Activated CD8-positive, alpha-beta memory T cell treated with anti-CD3 and anti-CD28 coated beads for 36 hours (primary cell): ENCODE data around the gene ADAM12. TPM values are rescaled to one million over a fixed set of nuclear protein-coding genes. Genes with fewer than 3 reads are reported as not detected.

Experiments used
- CTCF ChIA-PET: fragments of 350-600 bp; sonication (Branson Sonifier 250); formaldehyde crosslinking; loops from one replicate; lab custom pipeline; 2021; ENCODE audit warnings: antibody characterized with exemption; lab: Charles Lee
- POLR2A ChIA-PET: fragments of 350-600 bp; sonication (Branson Sonifier 250); formaldehyde crosslinking; loops from one replicate; lab custom pipeline; 2021; ENCODE audit warnings: antibody characterized with exemption; lab: Charles Lee
- total RNA-seq, 2 experiments: library from RNA; stranded (reverse); gene quantifications; one replicate each; pipeline ENCODE4 v1.2.3, GENCODE V29; 2021

ADAM12 gene
- total RNA-seq, 2 experiments from 2014 or later: 0.15 to 0.32 TPM

- ChIA-PET POLR2A (no interaction called here), CTCF (no interaction called here)
These were observed 307.3 kb downstream of the ADAM12 start for GRCh38 chr10:126080879-126081411.

GRCh38 chr10:126080291-126080825 lies 307.9 kb downstream of the ADAM12 start:
- ChIA-PET POLR2A (no interaction called here), CTCF (no interaction called here)

- CTCF ChIA-PET: no interaction called here
- POLR2A ChIA-PET: no interaction called here
These were observed 313.3 kb downstream of the ADAM12 start for GRCh38 chr10:126075009-126075408.

GRCh38 chr10:126074291-126074690 lies 314.0 kb downstream of the ADAM12 start:
- CTCF ChIA-PET: no interaction called here

GRCh38 chr10:126073606-126074005 lies 314.7 kb downstream of the ADAM12 start:
- ChIA-PET POLR2A (no interaction called here), CTCF (no interaction called here)

More at GRCh38 chr10:126074291-126074690, 314.0 kb downstream of the ADAM12 start:
- POLR2A ChIA-PET: no interaction called here

GRCh38 chr10:126072622-126073021 lies 315.7 kb downstream of the ADAM12 start:
- POLR2A ChIA-PET: no interaction called here
- CTCF ChIA-PET: no interaction called here

GRCh38 chr10:126070476-126071215 lies 317.6 kb downstream of the ADAM12 start:
- ChIA-PET CTCF (no interaction called here), POLR2A (no interaction called here)

GRCh38 chr10:126068322-126068721 lies 320.0 kb downstream of the ADAM12 start:
- ChIA-PET CTCF (no interaction called here), POLR2A (no interaction called here)

DNA sequence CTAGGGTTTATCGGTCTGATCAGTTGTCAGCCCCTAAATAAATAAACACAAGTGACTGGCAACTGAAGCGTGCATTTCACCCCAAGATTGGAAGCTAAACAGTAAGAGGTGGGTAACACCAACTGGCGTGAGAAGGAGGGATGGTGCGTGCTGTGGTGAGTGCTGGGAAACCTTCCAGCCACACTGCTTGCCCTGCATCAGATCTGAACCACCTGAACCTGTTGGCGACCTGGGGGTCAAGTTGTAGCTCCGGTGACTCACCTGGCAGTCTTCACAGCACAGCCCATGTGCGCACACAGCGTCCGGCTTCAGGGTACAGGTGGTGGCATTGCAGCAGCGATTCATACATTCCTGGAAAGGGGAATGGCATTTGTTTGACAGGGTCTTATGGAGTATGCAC lies 321.8 kb downstream of the ADAM12 start:
- POLR2A ChIA-PET: no interaction called here
- CTCF ChIA-PET: no interaction called here

- CTCF ChIA-PET: no interaction called here
- POLR2A ChIA-PET: no interaction called here
These were observed 322.4 kb downstream of the ADAM12 start for GRCh38 chr10:126065751-126066377.

GRCh38 chr10:126064512-126064911 lies 323.8 kb downstream of the ADAM12 start:
- POLR2A ChIA-PET: no interaction called here
- CTCF ChIA-PET: no interaction called here

- POLR2A ChIA-PET: no interaction called here
- CTCF ChIA-PET: no interaction called here
These were observed 324.9 kb downstream of the ADAM12 start for GRCh38 chr10:126063353-126063791.

DNA sequence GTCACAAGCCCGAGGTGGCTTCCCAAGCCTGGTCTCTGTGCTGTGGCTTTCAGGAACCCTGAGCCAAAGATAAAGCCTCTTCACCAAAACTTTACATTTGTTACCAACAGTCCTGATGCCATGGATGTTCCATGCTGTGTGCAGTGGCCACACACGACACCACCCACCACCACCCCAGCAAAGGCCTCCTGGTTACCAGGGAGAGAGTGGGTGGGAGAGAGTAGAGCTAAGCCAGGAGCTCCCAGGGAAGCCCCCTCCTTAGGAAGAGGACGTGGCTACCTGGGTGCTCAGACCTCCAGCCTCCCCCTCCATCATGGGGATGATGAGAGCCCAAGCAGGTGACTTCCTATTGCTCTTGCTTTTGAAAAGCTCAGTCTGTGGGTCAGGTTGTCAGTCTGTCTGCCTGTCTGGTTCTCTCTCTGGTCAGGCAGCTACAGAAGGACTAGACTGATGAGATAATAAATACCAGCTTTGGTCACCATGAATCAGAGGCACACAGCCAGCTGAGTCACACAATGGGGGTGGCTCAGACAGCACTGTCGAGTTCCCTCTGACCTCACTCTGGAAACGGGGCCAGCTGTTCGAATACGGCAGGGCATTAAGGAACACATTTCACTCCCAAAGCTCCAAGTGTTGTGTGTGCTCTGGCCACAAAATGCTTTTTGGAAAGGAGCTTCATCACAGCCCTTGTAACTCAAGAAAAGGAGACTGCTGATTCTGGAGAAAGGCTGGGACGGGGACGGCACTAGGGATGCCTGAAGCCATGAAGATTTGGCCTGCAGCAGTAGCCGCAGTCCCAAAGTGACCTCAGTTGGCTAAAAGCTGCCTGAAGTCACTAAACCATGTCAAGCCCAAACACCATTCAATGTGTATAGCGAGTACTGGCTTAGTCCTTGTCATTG lies 325.9 kb downstream of the ADAM12 start:
- CTCF ChIA-PET: no interaction called here
- POLR2A ChIA-PET: no interaction called here

DNA sequence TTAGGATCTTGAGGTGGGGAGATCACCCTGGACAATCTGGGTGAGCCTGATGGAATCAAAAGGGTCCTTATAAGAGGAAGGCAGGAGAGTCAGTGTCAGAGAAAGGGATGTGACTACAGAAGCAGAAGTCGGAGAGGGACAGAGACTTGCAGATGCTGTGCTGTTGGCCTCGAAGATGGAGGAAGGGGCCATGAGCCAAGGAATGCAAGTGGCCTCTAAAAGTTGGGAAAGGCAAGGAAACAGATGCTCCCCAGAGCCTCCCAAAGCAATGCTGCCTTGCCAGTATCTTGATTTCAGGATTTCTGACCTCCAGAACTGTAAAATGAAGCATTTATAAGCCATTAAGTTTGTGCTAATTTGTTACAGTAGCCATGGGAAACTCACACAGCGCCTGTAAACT lies 326.8 kb downstream of the ADAM12 start:
- CTCF ChIA-PET: no interaction called here
- POLR2A ChIA-PET: no interaction called here

GRCh38 chr10:126060261-126060931 lies 327.9 kb downstream of the ADAM12 start:
- CTCF ChIA-PET: no interaction called here
- POLR2A ChIA-PET: no interaction called here

GRCh38 chr10:126059076-126059826 lies 329.0 kb downstream of the ADAM12 start:
- ChIA-PET POLR2A (no interaction called here), CTCF (no interaction called here)

DNA sequence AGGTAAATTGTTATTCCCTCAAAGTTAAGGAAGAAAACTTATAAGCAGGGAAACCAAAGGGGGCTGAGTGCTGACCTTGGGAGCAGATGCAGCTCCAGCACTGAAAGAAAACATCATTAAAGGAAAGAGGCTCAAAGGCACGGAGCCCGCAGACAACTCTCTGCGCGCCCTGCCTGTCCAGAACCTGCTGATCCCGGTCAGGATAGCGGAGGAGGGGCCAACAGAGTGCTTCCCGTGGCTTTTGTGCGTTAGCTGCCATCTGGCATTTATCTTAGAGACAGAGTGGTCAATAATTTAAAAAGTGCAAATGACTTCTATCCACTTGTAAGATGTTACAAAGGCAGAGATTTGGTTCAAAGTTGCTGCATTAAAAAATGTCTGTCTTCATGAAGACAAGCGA lies 329.8 kb downstream of the ADAM12 start:
- ChIA-PET CTCF (no interaction called here), POLR2A (no interaction called here)

DNA sequence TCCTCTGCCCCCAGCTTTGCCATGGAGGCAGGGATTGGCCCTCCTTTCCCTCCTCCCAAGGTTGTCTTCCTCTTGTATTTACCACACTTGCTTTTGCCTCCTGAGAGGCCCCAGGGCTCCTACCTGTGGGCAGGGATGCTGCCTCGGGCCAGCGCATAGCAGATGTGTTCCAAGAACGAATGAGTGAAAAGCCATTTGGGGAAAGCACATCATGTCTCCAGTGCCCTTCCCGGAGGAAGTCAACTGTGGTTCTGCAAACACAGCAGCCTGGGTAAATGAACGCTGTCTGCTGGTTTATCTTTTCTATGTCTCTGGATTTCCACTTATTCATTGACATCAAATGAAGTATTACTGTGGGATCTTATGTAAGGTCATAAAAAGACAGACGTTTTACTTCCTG lies 330.2 kb downstream of the ADAM12 start:
- POLR2A ChIA-PET: no interaction called here

DNA sequence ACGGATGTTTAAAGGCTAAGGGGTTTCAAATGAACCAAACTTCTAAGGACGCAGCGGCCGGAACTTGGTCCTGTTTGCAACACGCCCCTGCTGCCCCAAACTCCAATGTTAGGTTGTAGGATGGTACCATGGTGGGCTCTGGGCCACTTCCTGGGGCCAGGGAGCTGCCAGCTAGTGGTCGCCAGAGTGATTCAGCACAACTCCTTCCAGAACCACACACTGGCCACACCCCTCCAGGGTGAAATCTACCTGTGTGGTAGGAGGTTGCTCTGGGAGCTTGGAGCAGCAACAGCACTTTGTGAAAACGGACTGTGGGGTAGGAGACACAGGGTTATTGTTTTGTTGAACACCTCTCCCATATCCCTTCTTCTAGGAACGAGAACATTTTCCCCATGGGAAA lies 330.8 kb downstream of the ADAM12 start:
- ChIA-PET CTCF (no interaction called here), POLR2A (no interaction called here)

More for the DNA sequence above, 330.2 kb downstream of the ADAM12 start:
- CTCF ChIA-PET: no interaction called here
